Karpas-422 (cell line): ENCODE data around the gene MYCBPAP. TPM values are rescaled to one million over a fixed set of nuclear protein-coding genes. Genes with fewer than 3 reads are reported as not detected.

Experiments
- DNase-seq: peaks from one replicate; pipeline ENCODE4 v3.0.0-alpha.2; 2015
- H2AFZ ChIP-seq: fragments of 200-600 bp; sonication (generic); 2 replicates; pipeline ENCODE4 v1.6.1; 2014; ENCODE audit warnings: antibody characterized with exemption, low read length, mixed read lengths
- H3K27ac ChIP-seq: fragments of 200-600 bp; sonication (generic); 2 replicates; pipeline ENCODE4 v1.5.1; 2014; ENCODE audit warnings: mild to moderate bottlenecking, low read length, moderate library complexity
- H3K27me3 ChIP-seq: fragments of 200-600 bp; sonication (generic); 2 replicates; pipeline ENCODE4 v1.6.1; 2014; ENCODE audit warnings: low read length, mixed read lengths
- H3K36me3 ChIP-seq: fragments of 200-600 bp; sonication (generic); 2 replicates; pipeline ENCODE4 v1.6.1; 2014; ENCODE audit warnings: low read length, mixed read lengths; ENCODE audit not compliant: insufficient read depth
- H3K4me1 ChIP-seq: fragments of 200-600 bp; sonication (generic); 2 replicates; pipeline ENCODE4 v1.6.1; 2014; ENCODE audit warnings: mild to moderate bottlenecking, low read length, mixed read lengths
- H3K4me2 ChIP-seq: fragments of 200-600 bp; sonication (generic); 2 replicates; pipeline ENCODE4 v1.6.1; 2014; ENCODE audit warnings: low read length, low read depth, mild to moderate bottlenecking; ENCODE audit not compliant: poor library complexity, severe bottlenecking
- H3K4me3 ChIP-seq: fragments of 200-600 bp; sonication (generic); 2 replicates; pipeline ENCODE4 v1.5.1; 2014; ENCODE audit warnings: mild to moderate bottlenecking, antibody characterized with exemption, low read length, mixed read lengths
- H3K79me2 ChIP-seq: fragments of 200-600 bp; sonication (generic); 2 replicates; pipeline ENCODE4 v1.6.1; 2014; ENCODE audit warnings: mild to moderate bottlenecking, low read length, mixed read lengths
- H3K9ac ChIP-seq: fragments of 200-600 bp; sonication (generic); 2 replicates; pipeline ENCODE4 v1.6.0; 2014; ENCODE audit warnings: low read length
- H3K9me2 ChIP-seq: fragments of 200-600 bp; sonication (generic), shearing (Covaris generic); replicated peaks from 2 replicates; pipeline ENCODE4 v1.6.0; 2014; ENCODE audit warnings: mild to moderate bottlenecking, low read length, moderate library complexity; ENCODE audit not compliant: insufficient read depth
- H3K9me3 ChIP-seq: fragments of 300-700, 200-600 bp; sonication (generic); 2 replicates; pipeline ENCODE4 v1.6.1; 2014; ENCODE audit warnings: low read length, mixed read lengths
- H4K20me1 ChIP-seq: fragments of 200-600 bp; sonication (generic); 2 replicates; pipeline ENCODE4 v1.6.1; 2014; ENCODE audit warnings: mild to moderate bottlenecking, antibody characterized with exemption, low read length, low read depth; ENCODE audit not compliant: insufficient read depth
- total RNA-seq: library from RNA; depleted of rRNA; stranded (reverse); fragments of >200 nt; shearing (Covaris generic); gene quantifications from 2 replicates; pipeline ENCODE4 v1.2.3, GENCODE V29; 2014; ENCODE audit warnings: low replicate concordance; rRNA removed

Gene MYCBPAP
- total RNA-seq, 1 experiment from 2014 or later: 2.0 TPM

DNA sequence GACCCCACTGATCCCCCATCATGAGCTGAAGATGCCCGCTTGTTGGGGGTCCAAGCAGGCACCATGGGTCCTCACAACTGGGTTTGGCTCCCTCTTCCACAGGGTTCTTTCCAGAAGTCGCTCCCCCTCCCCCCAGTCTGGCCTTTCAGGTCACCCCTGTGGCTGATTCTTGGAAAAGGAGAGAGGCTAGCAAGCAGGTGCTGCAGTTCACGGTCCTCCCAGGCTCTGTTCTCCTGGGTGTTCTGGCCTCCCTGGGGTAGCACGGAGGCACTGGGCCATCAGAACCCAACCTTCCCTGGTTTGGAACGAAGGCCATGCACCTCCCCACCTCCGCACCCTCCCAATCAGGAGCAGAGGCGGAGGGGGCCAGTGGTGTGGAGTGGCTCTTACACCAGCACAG lies 71.2 kb downstream of the MYCBPAP start:
- Histone ChIP-seq H4K20me1 (peaks cover 3% of the 10 kb centered on the region; the same call in 1 of the 2 replicates), H3K27ac (no peak overlapping the region), H3K36me3 (no peaks in the 10 kb centered on the region), H3K4me3 (no peak overlapping the region), H3K9me2 (no peaks in the 10 kb centered on the region), H3K4me2 (no peak overlapping the region), H3K79me2 (no peaks in the 10 kb centered on the region), H3K9ac (no peak overlapping the region), H2AFZ (no peak overlapping the region), H3K9me3 (no peaks in the 10 kb centered on the region), H3K4me1 (no peaks in the 10 kb centered on the region), H3K27me3 (no peaks in the 10 kb centered on the region)
- no peak for DNase-seq

DNA sequence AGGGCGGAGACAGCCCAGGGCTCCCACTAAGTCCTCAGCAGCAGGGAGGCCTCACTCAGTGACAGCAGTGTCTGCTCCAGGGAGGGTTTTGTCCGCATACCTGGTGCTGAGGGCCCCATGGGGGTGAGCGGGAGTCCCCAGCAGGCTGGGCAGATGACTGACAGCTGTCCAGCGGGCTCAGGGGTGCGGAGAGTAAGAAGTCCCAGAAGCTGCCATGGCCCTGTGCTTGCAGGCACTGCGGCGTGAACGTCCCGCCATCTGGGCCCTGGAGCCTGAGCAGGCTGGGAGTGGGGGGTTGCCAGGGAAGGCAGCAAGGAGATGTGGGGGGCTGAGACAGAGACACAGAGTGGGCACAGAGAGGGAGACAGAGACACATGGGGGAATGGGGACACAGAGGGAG lies 72.4 kb downstream of the MYCBPAP start:
- H3K36me3 ChIP-seq: no peaks in the 10 kb centered on the region
- H3K4me1 ChIP-seq: no peaks in the 10 kb centered on the region
- no peak overlapping the region for H2AFZ ChIP-seq
- H3K9me2 ChIP-seq: no peaks in the 10 kb centered on the region
- DNase-seq: no peak
- H3K27ac ChIP-seq: no peak overlapping the region
- no peaks in the 10 kb centered on the region for H3K79me2 ChIP-seq
- no peaks in the 10 kb centered on the region for H3K27me3 ChIP-seq
- H3K4me2 ChIP-seq: no peak overlapping the region
- peaks cover 3% of the 10 kb centered on the region; the same call in 1 of the 2 replicates for H4K20me1 ChIP-seq
- no peak overlapping the region for H3K4me3 ChIP-seq
- H3K9ac ChIP-seq: no peak overlapping the region
- no peaks in the 10 kb centered on the region for H3K9me3 ChIP-seq

Other genes starting within 250 kb of the MYCBPAP start
- gene TMEM92, start 234.0 kb upstream of the MYCBPAP start, total RNA-seq: not detected in 2 replicates
- gene XYLT2, start 162.3 kb upstream of the MYCBPAP start, total RNA-seq: 11.4 and 30.4 TPM in 2 replicates
- 22.3 and 48.6 TPM in 2 replicates for gene MRPL27, start 135.3 kb upstream of the MYCBPAP start, total RNA-seq
- gene EME1, start 135.2 kb upstream of the MYCBPAP start, total RNA-seq: 10.6 and 18.8 TPM in 2 replicates
- 53.3 and 68.0 TPM in 2 replicates for gene LRRC59, start 110.9 kb upstream of the MYCBPAP start, total RNA-seq
- gene ACSF2, start 82.2 kb upstream of the MYCBPAP start, total RNA-seq: 63.5 and 67.7 TPM in 2 replicates
- not detected in 2 replicates for gene CHAD, start 39.6 kb upstream of the MYCBPAP start, total RNA-seq
- gene RSAD1, start 29.6 kb upstream of the MYCBPAP start, total RNA-seq: 15.4 and 41.3 TPM in 2 replicates
- not detected in 2 replicates for gene EPN3, start 24.3 kb downstream of the MYCBPAP start, total RNA-seq
- 38.8 and 76.8 TPM in 2 replicates for gene SPATA20, start 38.7 kb downstream of the MYCBPAP start, total RNA-seq
- gene CACNA1G, start 52.3 kb downstream of the MYCBPAP start, total RNA-seq: not detected in 2 replicates
- gene ABCC3, start 126.4 kb downstream of the MYCBPAP start, total RNA-seq: not detected in 2 replicates
- 17.1 and 34.1 TPM in 2 replicates for gene ANKRD40, start 199.5 kb downstream of the MYCBPAP start, total RNA-seq
- gene LUC7L3, start 211.2 kb downstream of the MYCBPAP start, total RNA-seq: 102 and 142 TPM in 2 replicates